GF-D8 (cell line): ENCODE data around the gene MKLN1.
"Not testable (repeated sequence)": the region's sequence is repeated elsewhere in the genome, so short reads cannot be mapped to it uniquely, and the experiment has no call there.

Source experiments
- DNase-seq: peaks from one replicate; lab custom pipeline; 2025; lab: John Stamatoyannopoulos, UW

MKLN1 gene

DNA sequence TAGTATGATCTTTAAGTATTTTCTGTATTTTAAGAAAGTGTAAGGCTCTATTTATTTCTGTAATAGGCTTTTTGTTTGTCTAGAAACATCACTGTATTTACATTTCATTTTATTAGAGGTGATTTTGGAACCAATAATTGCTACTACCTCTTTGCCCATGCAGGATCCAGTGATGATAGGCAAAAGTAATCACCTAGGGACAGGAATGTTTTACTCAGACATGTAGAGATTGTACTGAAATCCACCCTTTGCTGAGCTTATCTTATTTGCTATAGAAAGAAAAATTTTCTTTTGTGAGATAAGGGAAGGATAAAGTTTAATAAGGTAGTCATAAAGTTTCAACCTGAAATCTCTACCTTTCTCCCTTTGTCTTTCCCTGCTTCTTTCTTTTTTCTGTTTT lies 73.5 kb downstream of the MKLN1 start:
- DNase-seq: no peak

DNA sequence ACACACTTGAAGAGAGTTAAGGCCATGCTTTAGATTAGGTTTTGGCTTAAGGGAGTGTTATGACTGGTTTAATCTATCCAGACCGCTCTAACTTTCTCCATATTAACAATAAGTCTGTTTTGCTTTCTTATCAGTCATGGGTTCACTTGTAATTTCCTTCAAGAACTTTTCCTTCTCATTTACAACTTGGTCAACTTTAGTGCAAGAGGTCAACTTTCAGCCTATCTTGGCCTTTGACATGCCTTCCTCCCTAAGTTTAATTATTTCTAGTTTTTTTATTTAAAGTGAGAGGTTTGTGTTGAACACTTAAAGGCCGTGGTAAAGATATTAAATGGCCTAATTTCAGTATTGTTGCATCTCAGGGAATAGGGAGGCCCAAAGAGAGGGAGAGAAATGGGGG lies 75.6 kb downstream of the MKLN1 start:
- no peak for DNase-seq

DNA sequence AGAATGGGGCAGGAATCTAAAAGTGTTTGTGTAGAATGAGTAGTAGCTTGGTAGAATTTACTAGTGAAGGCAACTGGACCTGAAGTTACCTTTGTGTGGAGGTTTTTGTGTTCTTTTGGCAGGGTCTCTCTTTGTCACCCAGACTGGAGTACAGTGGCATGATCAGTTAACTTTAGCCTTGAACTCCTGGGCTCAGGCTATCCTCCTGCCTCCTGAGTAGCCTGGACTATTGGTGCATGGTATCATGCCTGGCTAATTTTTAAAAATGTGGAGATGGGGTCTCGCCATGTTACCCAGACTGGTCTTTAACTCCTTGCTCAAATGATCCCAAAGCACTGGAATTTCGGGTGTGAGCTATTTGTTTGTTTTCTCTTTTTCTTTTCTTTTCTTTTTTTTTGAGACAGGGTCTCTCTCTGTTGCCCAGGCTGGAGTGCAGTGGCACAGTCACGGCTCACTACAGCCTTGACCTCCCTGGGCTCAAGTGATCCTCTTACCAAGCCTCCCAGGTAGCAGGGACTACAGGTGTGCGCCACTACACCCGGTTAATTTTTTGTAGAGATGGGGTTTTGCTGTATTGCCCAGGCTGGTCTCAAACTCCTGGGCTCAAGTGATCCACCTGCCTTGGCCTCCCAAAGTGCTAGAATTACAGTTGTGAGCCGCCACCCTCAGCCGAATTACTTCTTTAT lies 76.7 kb downstream of the MKLN1 start:
- no peak for DNase-seq

DNA sequence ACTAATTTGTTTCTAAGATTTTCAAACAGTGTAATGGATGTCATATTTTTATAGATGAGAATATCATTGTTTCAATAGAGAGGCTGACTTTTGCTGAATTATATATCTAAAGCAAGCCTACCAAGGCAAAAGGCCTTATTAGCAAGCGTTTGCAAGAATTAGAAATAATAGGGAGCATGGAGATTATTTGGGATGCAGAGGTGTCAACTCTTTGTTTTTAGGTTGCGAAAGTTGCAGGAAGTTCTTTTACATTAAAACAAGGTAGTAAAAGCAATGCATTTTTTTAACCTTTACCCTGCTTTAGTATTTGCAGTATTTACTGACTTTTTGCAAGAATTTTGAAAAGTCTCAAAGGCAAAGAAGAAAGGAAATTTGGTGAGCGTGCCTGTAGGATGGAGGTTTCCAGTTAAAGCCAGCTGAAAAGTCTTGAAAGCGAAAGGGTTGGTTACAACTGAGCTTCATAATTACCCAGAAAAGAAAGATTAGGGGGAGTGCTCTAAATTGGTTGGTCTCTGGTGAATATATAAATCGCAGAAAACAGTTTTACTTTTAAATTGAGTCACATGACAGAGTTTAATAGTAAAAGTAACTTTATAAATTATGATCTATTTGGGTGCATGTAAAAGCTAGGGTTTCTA lies 81.6 kb downstream of the MKLN1 start:
- DNase-seq: no peak

DNA sequence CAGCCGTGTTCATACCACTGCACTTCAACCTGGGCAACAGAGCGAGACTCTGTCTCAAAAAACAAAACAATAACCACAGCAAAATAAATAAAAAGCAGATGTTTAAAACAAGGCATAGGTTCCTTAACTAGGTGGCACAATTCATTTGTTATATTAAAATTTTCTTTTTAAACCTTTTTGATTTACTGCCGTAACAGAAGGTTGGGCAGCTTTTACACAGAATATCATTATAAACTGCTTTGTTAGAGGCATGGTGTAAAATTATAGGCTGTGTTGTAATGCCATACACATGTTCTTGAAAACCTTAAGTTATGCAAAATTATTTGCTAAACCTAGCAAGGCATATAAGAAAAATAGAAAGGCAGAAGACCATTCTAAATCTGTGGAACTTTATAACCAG lies 84.4 kb downstream of the MKLN1 start:
- no peak for DNase-seq

DNA sequence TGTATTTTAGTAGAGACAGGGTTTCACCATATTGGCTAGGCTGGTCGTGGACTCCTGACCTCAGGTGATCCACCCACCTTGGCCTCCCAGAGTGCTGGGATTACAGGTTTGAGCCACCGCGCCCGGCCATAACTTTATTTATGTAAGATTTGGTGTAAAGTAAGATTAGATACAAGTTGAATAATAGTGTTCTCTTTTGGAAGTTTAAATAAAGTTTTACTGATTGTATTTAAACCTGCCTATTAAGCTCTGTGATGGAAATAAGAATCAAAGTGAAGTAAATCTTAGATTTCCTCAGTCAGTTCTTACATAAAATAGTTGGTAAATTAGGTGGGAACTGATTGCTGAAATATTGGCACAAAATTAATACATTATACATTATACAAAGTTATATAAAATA lies 86.0 kb downstream of the MKLN1 start:
- DNase-seq: no peak

DNA sequence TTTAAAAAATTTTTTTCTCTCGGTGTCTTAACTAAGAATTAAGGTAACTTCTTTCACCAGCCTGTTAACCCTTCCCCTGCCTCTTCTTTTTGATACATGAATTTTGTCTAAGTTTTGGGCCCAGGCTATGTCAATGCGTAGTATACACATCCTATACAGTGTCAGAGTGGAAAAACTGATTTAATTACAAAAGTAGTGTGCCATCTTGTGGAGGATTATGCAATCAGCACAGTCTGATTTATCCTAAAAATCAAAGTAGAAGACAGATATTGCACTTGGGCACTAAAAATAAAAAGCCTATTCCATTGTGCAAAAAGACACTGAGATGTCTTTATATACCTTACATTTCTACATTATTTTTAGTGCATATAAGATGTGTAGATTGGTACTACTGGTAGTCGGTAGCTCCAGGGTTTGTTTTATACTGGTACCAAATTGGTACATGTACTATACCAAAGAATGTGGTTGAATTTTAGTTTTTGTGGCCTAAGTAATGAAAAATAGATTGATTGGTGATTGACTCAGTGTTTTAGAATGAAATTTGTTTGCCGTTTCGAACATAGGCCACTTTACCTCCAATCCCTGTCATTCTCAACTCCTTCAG lies 96.6 kb downstream of the MKLN1 start:
- DNase-seq: peak; percentile 6

DNA sequence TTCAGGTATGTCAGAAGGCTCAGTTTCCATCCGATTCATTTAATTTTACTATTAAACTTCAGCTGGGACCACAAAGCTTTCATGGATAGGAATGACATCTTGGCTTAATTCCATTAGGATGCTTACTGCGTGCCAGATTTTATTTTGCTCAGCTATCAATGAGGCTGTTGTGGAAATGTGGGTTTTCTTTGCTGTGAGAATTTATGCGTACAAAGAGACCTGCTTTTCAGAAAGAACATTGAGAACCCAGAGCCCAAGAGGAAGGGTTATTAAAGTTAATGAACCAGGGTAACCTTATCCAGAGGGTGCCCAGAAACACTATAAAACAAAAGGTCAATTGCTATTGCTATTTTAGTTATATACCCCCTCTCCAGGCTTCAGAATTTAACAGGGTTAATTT lies 98.3 kb downstream of the MKLN1 start:
- DNase-seq: no peak

DNA sequence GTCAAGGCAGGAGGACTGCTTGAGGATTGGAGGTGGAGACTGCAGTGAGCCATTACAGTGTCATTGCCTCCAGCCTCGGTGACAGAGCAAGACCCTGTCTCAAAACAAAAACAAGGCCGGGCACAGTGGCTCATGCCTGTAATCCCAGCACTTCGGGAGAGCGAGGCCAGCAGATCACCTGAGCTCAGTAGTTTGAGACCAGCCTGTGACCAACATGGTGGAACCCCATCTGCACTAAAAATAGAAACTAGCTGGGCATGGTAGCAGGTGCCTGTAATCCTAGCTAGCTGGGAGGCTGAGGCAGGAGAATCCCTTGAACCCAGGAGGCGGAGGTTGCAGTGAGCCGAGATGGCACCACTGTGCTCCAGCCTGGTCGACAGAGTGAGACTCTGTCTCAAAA lies 103.2 kb downstream of the MKLN1 start:
- not testable (repeated sequence) for DNase-seq

DNA sequence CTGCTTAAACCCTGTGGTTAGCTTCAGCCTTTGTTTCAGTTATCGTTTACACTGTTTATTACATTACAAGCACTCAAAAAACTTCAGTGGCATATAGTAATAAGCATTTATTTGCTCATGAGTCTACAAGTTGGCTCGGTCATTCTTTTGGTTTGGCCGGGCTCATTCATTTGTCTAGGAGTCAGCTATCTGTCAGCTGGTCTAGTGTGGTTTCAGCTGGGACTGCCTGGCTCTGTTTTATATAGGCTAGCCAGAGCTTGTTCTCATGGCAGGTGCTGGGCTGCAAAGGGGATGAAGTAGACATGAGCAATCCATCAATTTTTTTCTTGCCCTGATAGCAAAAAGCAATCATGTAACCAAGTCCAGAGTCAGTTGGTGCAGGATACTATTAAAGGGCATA lies 103.6 kb downstream of the MKLN1 start:
- DNase-seq: no peak

DNA sequence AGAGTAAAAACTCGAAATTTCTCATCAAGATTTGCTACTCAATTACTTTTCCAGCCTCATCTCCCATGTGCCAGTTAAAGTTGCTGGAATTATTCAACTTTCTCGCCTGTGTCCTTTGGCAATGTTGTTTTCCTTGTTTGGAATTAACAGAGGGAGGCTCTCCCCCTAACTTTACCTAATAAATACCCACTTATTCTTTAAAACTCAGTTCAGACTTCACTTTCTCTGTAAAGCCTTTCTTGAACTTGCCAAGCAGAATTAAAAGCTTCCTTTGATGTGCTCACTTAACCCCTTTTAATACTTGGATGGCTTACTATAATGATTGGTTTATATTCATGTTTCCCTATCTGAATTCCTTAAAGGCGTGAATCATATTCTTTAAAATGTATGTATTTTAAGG lies 104.1 kb downstream of the MKLN1 start:
- DNase-seq: no peak

DNA sequence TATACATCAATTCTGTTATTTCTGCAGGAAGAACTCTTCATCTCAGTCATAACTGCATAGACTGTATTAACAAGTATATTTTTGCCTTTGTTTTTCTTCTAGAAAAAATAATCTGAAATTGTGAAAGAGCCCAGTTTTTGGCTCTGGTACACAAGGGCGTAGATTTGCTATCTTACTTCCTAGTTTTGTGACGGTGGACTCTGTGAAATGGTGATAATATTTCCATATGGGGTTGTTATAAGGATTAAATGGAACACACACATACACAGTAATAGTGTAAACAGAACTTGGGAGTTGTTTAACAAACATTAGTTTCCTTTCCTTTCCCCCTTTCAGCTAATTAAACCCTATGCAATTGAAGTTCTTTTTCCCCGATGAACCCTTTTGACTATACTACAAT lies 108.7 kb downstream of the MKLN1 start:
- DNase-seq: no peak

DNA sequence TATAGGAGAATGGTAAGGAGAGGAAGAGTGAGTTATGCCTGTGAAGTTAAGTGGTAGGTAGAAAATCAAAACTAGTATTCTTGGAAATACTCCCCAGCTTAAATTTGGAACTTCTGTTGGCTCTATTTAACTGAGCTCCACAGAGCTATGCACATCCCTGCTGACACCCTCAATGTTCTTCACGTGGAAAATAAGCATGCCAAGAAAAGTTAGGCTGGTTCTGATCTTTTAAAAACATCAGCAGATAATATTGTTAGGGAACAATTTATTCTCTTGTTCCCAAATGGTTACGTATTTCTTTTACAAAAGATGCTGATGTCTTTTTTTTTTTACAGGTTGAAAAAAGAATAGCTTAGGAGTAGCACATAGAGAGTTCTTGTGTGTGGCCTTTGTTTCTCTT lies 111.3 kb downstream of the MKLN1 start:
- no peak for DNase-seq

DNA sequence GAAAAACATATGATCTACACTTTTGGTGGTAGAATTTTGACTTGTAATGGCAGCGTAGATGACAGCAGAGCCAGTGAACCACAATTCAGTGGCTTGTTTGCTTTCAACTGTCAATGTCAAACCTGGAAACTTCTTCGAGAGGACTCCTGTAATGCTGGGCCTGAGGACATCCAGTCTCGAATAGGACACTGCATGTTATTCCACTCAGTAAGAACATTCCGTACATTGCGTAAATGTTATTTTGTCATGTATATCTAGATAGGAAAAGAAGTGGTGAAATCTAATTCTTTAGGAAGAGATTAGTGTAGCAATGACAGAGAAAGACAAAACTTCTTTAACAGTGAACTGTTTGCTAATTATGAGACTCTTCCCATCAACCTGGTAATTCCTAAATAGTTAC lies 115.8 kb downstream of the MKLN1 start:
- DNase-seq: no peak

DNA sequence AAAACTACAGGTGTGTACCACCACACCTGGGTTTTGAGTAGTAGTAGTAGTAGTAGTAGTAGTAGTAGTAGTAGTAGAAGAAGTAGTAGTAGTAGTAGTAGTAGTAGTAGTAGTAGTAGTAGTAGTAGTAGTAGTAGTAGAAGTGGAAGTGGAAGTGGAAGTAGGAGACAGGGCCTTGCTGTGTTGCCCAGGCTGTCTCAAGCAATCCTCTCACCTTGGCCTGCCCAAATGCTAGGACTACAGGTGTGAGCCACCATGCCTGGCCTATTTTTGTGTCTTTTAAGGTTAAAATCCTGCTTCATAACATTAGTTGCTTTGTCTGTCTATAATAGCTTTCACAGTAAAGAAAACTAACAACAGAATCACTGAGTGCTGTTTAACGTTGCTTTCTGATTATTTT lies 117.0 kb downstream of the MKLN1 start:
- no peak for DNase-seq

DNA sequence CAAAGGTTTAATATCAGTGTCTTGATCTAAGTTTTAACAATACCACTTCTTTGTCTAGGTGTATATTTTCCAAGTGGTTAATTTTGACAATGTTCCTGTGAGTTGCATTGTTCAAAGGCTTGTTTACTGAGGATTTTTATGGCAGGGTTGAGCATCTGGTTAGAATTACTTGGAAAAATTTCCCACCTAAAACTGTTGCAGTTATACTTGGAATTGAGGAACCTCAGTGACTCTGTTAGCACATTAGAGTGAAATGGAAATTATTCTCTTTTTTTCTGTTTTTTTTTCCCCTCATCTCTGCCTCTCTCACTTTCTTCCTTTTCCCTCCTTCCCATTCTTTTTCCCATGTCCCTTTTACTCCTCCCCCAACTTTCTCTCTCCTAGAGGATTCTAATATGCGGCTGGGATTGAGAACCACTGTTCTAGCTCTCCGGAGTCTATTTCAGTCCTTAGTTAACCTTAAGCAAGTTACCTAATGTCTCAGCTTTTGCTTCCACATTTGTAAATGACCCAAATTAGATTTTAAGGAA lies 121.8 kb downstream of the MKLN1 start:
- DNase-seq: no peak

DNA sequence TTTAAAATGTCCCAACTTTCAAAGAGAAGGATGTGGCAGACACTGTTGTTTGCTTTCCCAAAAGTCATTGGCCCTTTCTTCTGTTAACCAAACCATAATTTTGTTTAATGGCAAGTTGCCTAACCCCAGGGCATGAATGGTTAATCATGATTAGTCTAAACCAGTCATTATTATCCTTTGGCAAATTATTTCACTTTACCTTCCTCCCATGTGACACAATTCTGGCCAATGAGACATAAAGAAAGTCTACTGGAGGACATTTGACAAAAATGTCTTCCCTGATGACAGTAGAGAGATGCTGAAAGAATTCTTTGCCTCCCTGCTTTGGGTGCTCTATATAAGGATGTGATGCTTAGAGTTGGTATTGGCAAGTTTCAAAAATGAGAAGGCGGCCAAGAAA lies 126.8 kb downstream of the MKLN1 start:
- DNase-seq: no peak

DNA sequence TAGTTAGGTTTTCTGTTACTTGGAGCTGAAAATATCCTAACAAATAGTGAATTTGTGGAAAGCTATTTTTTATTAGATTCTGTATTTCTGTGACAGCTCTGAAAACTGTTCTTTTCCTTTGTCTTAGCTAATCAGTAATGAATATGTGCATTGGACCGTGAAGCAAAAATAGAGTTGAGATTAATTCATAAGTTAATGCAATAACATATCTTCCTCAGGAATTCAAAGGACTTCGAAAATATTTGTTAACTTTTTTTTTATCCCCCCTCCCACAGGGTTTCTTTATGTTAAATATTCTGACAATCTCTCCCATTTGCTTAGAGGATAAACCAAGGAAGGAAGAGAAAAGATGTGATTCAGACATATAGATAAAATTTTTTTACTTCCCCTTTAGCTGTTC lies 127.3 kb downstream of the MKLN1 start:
- no peak for DNase-seq

DNA sequence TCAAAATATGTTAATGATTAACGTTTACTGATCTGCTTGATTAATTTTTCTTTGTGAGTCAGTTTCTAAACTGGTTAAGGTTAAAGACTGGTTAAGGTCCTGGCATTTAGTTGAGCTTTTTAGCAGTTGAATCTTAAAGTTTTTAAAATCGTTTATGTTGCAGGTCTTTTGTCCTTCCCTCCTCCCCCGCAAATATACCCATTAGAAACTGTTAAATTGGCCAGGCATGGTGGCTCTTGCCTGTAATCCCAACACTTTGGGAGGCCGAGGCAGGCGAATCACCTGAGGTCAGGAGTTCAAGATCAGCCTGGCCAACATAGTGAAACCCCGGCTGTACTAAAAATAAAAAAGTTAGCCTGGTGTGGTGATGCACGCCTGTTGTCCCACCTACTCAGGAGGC lies 127.9 kb downstream of the MKLN1 start:
- DNase-seq: no peak

DNA sequence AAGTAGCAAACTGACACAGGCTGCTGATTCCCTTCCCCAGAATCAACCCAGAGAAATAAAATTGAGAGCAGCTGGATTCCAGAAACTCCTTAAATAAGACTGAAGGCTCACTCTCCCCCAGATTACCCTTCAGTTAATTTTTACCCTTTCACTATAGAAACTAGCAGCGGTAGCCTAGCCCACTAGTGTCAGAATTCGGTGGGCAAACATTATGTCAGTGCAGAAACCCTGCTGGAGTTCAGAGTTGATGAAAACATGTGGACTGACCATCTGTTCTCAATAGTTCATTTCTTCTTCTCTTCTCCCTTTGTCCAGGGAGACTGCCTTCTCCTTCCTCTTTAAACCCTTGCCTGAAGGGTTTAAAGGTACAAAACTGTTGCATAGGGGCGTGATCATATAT lies 128.7 kb downstream of the MKLN1 start:
- DNase-seq: no peak

DNA sequence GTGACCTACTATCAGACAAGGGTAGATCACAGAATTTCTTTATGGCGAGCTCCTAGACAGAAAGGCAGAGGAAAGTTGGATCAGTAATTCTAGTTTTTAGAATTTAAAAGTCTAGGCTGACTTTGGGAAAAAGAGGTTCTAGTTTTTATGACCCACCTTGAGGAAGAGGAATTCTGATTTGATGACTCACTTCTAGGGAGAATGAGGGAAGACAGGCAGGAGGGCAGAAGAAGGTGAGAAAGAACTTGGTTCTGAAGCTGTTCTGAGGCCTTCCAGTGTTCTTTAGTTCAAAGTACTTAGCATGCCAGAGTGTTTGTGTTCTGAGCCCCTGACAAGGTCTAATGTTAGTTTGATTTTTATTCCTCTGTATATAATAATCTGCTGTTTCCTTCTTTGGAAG lies 131.6 kb downstream of the MKLN1 start:
- DNase-seq: no peak

DNA sequence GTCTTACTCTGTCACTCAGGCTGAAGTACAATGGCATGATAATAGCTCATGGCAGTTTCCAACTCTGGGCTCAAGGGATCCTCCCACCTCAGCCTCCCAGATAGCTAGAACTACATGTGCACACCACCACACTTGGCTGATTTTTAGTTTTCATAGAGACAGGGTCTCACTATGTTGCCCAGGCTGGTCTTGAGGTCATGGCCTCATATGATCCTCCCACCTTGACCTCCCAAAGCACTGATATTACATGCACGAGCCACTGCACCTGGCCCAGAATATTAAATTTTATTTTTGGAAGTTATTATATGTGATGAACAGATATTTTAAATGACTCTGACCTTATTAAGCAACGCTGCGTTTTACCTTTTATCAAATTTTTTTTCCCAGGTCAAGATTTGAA lies 134.4 kb downstream of the MKLN1 start:
- DNase-seq: no peak

DNA sequence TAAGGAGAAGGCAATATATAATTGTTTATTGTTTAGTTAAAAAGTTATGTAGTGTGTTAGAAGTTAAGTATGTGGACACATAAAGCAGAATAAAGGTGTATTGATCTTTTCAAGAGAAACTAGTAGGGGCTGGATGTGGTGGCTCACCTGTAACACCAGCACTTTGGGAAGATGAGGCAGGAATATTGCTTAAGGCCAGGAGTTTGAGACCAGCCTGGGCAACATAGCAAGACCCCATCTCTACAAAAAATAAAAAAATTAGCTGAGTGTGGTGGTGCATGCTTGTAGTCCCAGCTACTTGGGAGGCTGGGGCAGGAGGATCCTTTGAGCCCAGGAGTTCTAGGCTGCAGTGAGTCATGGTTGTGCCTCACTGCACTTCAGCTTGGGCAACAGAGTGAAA lies 135.0 kb downstream of the MKLN1 start:
- DNase-seq: not testable (repeated sequence)
